Measurements from ENCODE around the gene ALDH9A1. TPM values are rescaled to one million over a fixed set of nuclear protein-coding genes. Genes with fewer than 3 reads are reported as not detected.

Gene ALDH9A1
- total and polyA plus RNA-seq, 2 of the 4 experiments (the other 2 are of a cell fraction) = 43.5 to 43.7 TPM

- Histone ChIP-seq H3K4me2 (ENCODE audit: low read depth, low read length) (peak overlapping the region; percentile 95), H3K4me1 (ENCODE audit: control insufficient read depth, insufficient read depth, low read length) (peaks cover 4% of the 10 kb centered on the region), H2BK20ac (ENCODE audit: low read depth, low read length) (no peak overlapping the region), H3K56ac (ENCODE audit: extremely low read depth, insufficient read depth, low read length) (no peak overlapping the region), H3K14ac (replicated peaks; ENCODE audit: low read depth, low read length) (peak overlapping the region; percentile 77; the same call in 1 of the 2 replicates), H4K20me1 (ENCODE audit: insufficient read depth, low read length) (peaks cover 42% of the 10 kb centered on the region), H2AFZ (replicated peaks; ENCODE audit: low read length, poor library complexity) (no peak overlapping the region), H3K18ac (ENCODE audit: low read depth, low read length) (no peak overlapping the region), H3K79me1 (ENCODE audit: low read depth in 1 of 2, low read length in 2 of 2) (peaks cover 9 to 57% of the 10 kb centered on the region in 2 experiments), H3K36me3 (ENCODE audit: control insufficient read depth, insufficient read depth, low read length) (peaks cover 3% of the 10 kb centered on the region), H3K4me3 (ENCODE audit: insufficient read depth, low read depth, low read length) (peak overlapping the region; percentile 74), H2AK9ac (replicated peaks; ENCODE audit: low read depth, low read length, poor library complexity) (no peak overlapping the region), H4K8ac (ENCODE audit: low read depth in 2 of 2, low read length in 2 of 2) (no peak overlapping the region), H4K5ac (ENCODE audit: low read depth, low read length) (no peak overlapping the region), H2BK120ac (ENCODE audit: low read depth, low read length) (no peak overlapping the region), H4K91ac (ENCODE audit: insufficient read depth, low read depth, low read length) (no peak overlapping the region), H3K27me3 (ENCODE audit: control insufficient read depth, insufficient read depth, low read length) (no peaks in the 10 kb centered on the region), H2BK5ac (ENCODE audit: low read depth, low read length, poor library complexity, severe bottlenecking) (peak overlapping the region; percentile 25), H3K27ac (ENCODE audit: insufficient read depth, low read length) (peak overlapping the region; percentile 28; the same call in 1 of the 2 replicates), H2BK15ac (ENCODE audit: low read depth, low read length) (no peak overlapping the region), H3K9me3 (ENCODE audit: control insufficient read depth, insufficient read depth, low read length) (no peaks in the 10 kb centered on the region), H3K4ac (ENCODE audit: low read depth, low read length) (peak overlapping the region; percentile 41; the same call in 1 of the 2 replicates), H3K23ac (ENCODE audit: low read depth, low read length) (peak overlapping the region; percentile 59; the same call in 1 of the 2 replicates), H3K9me1 (ENCODE audit: insufficient read depth, low read length) (peaks cover 6% of the 10 kb centered on the region), H3K9ac (ENCODE audit: low read depth, low read length) (peak overlapping the region; percentile 75), H2AK5ac (ENCODE audit: low read depth, low read length) (no peak overlapping the region)
- TF ChIP-seq USF2 (IDR thresholded peaks at IDR 0.05; ENCODE audit: low read depth, low read length) = no peak
- TF ChIP-seq RAD21 (IDR thresholded peaks at IDR 0.05; ENCODE audit: low read length) = no peak
- no TSS peak for BruUV-seq (replicated peaks)
- WGBS, 2 experiments (ENCODE audit: extremely low coverage in 2 of 2, insufficient read length in 1 of 2) = no CpG with 5 or more reads among the region's 7 CpGs
- in situ Hi-C loops (cut with MboI; ENCODE audit: low sequenced_read_pairs) (no loop called here), intact Hi-C loops (cut with micrococcal nuclease) (loop anchor here (1.0 to 10.0 kb wide), 2 partner anchors 66 to 192 kb away; partner anchors contain the start of genes ALDH9A1 and UCK2), dilution Hi-C loops (cut with HindIII; ENCODE audit: low sequenced_read_pairs, unreplicated experiment) (no loop called here)
- DNase-seq = peak; percentile 4
- ATAC-seq (ENCODE audit: low read depth) = no peak
- CTCF ChIA-PET = interaction anchor here (0.7 to 1.0 kb wide), 4 partner anchors 29 to 392 kb away, joined by 3 read pairs; no protein-coding TSS in a partner anchor
- POLR2A ChIA-PET (ENCODE audit: unreplicated experiment) = no interaction called here
These were observed 65.9 kb downstream of the ALDH9A1 start for GRCh38 chr1:165632491-165632890.
